ENCODE results near the gene ARMC2.
"Not testable (repeated sequence)": the region's sequence is repeated elsewhere in the genome, so short reads cannot be mapped to it uniquely, and the experiment has no call there.

The ARMC2 gene

GRCh38 chr6:108845145-108845544 lies 3.1 kb upstream of the ARMC2 start:
- no peak overlapping the region for H3K4me3 ChIP-seq (ENCODE audit: insufficient read depth, low read depth, low read length)
- H3K27ac ChIP-seq (ENCODE audit: insufficient read depth, low read depth, low read length, poor library complexity, severe bottlenecking), result no peak overlapping the region
- H3K27me3 ChIP-seq (ENCODE audit: control insufficient read depth, insufficient read depth, low read length, poor library complexity, severe bottlenecking), result no peaks in the 10 kb centered on the region
- no peaks in the 10 kb centered on the region for H3K9me3 ChIP-seq (ENCODE audit: control insufficient read depth, low read length)
- no peaks in the 10 kb centered on the region for H3K36me3 ChIP-seq (ENCODE audit: control insufficient read depth, insufficient read depth, low read length)
- no peaks in the 10 kb centered on the region for H3K4me1 ChIP-seq (ENCODE audit: control insufficient read depth, insufficient read depth, low read length)

GRCh38 chr6:108846101-108846500 lies 2.1 kb upstream of the ARMC2 start:
- no peaks in the 10 kb centered on the region for H3K27me3 ChIP-seq (ENCODE audit: control insufficient read depth, insufficient read depth, low read length, poor library complexity, severe bottlenecking)
- H3K4me3 ChIP-seq (ENCODE audit: insufficient read depth, low read depth, low read length), result no peak overlapping the region
- H3K9me3 ChIP-seq (ENCODE audit: control insufficient read depth, low read length), result no peaks in the 10 kb centered on the region
- no peak overlapping the region for H3K27ac ChIP-seq (ENCODE audit: insufficient read depth, low read depth, low read length, poor library complexity, severe bottlenecking)
- WGBS, 2 experiments, result 94 to 97% methylated on average over 5 of the region's 5 CpGs
- H3K4me1 ChIP-seq (ENCODE audit: control insufficient read depth, insufficient read depth, low read length), result no peaks in the 10 kb centered on the region
- H3K36me3 ChIP-seq (ENCODE audit: control insufficient read depth, insufficient read depth, low read length), result no peaks in the 10 kb centered on the region

- WGBS, 2 experiments, result 89 to 100% methylated on average over 1 of the region's 1 CpG
- H3K27ac ChIP-seq (ENCODE audit: insufficient read depth, low read depth, low read length, poor library complexity, severe bottlenecking), result no peak overlapping the region
- H3K27me3 ChIP-seq (ENCODE audit: control insufficient read depth, insufficient read depth, low read length, poor library complexity, severe bottlenecking), result no peaks in the 10 kb centered on the region
- H3K4me3 ChIP-seq (ENCODE audit: insufficient read depth, low read depth, low read length), result no peak overlapping the region
- no peaks in the 10 kb centered on the region for H3K4me1 ChIP-seq (ENCODE audit: control insufficient read depth, insufficient read depth, low read length)
- H3K36me3 ChIP-seq (ENCODE audit: control insufficient read depth, insufficient read depth, low read length), result no peaks in the 10 kb centered on the region
- H3K9me3 ChIP-seq (ENCODE audit: control insufficient read depth, low read length), result no peaks in the 10 kb centered on the region
Measured at GRCh38 chr6:108846628-108847027, 1.6 kb upstream of the ARMC2 start.

GRCh38 chr6:108847738-108848115 lies 495 bp upstream of the ARMC2 start:
- H3K36me3 ChIP-seq (ENCODE audit: control insufficient read depth, insufficient read depth, low read length), result no peaks in the 10 kb centered on the region
- no peaks in the 10 kb centered on the region for H3K4me1 ChIP-seq (ENCODE audit: control insufficient read depth, insufficient read depth, low read length)
- no peaks in the 10 kb centered on the region for H3K27me3 ChIP-seq (ENCODE audit: control insufficient read depth, insufficient read depth, low read length, poor library complexity, severe bottlenecking)
- peak overlapping the region; percentile 73 for H3K4me3 ChIP-seq (ENCODE audit: insufficient read depth, low read depth, low read length)
- H3K27ac ChIP-seq (ENCODE audit: insufficient read depth, low read depth, low read length, poor library complexity, severe bottlenecking), result no peak overlapping the region
- H3K9me3 ChIP-seq (ENCODE audit: control insufficient read depth, low read length), result no peaks in the 10 kb centered on the region
- WGBS, 2 experiments, result 66 to 68% methylated on average over 12 of the region's 12 CpGs

- WGBS, 2 experiments, result 87 to 90% methylated on average over 10 of the region's 10 CpGs
- peaks cover 10% of the 10 kb centered on the region for H3K36me3 ChIP-seq (ENCODE audit: control insufficient read depth, insufficient read depth, low read length)
Measured at GRCh38 chr6:108850669-108851465, 2.6 kb downstream of the ARMC2 start.

GRCh38 chr6:108851756-108852155 lies 3.5 kb downstream of the ARMC2 start:
- WGBS, 2 experiments, result 93 to 100% methylated on average over 1 of the region's 1 CpG
- no peaks in the 10 kb centered on the region for H3K9me3 ChIP-seq (ENCODE audit: control insufficient read depth, low read length)
- H3K4me3 ChIP-seq (ENCODE audit: insufficient read depth, low read depth, low read length), result no peak overlapping the region
- H3K4me1 ChIP-seq (ENCODE audit: control insufficient read depth, insufficient read depth, low read length), result no peaks in the 10 kb centered on the region
- H3K36me3 ChIP-seq (ENCODE audit: control insufficient read depth, insufficient read depth, low read length), result peaks cover 16% of the 10 kb centered on the region
- H3K27ac ChIP-seq (ENCODE audit: insufficient read depth, low read depth, low read length, poor library complexity, severe bottlenecking), result no peak overlapping the region
- no peaks in the 10 kb centered on the region for H3K27me3 ChIP-seq (ENCODE audit: control insufficient read depth, insufficient read depth, low read length, poor library complexity, severe bottlenecking)

More at GRCh38 chr6:108850669-108851465, 2.6 kb downstream of the ARMC2 start:
- no peak overlapping the region for H3K27ac ChIP-seq (ENCODE audit: insufficient read depth, low read depth, low read length, poor library complexity, severe bottlenecking)
- no peaks in the 10 kb centered on the region for H3K9me3 ChIP-seq (ENCODE audit: control insufficient read depth, low read length)
- no peaks in the 10 kb centered on the region for H3K4me1 ChIP-seq (ENCODE audit: control insufficient read depth, insufficient read depth, low read length)
- no peaks in the 10 kb centered on the region for H3K27me3 ChIP-seq (ENCODE audit: control insufficient read depth, insufficient read depth, low read length, poor library complexity, severe bottlenecking)
- no peak overlapping the region for H3K4me3 ChIP-seq (ENCODE audit: insufficient read depth, low read depth, low read length)

- Histone ChIP-seq H3K36me3 (ENCODE audit: control insufficient read depth, insufficient read depth, low read length) (peaks cover 26% of the 10 kb centered on the region), H3K4me1 (ENCODE audit: control insufficient read depth, insufficient read depth, low read length) (no peaks in the 10 kb centered on the region), H3K27me3 (ENCODE audit: control insufficient read depth, insufficient read depth, low read length, poor library complexity, severe bottlenecking) (no peaks in the 10 kb centered on the region), H3K9me3 (ENCODE audit: control insufficient read depth, low read length) (no peaks in the 10 kb centered on the region), H3K4me3 (ENCODE audit: insufficient read depth, low read depth, low read length) (no peak overlapping the region), H3K27ac (ENCODE audit: insufficient read depth, low read depth, low read length, poor library complexity, severe bottlenecking) (no peak overlapping the region)
Measured at GRCh38 chr6:108853077-108853476, 4.9 kb downstream of the ARMC2 start.

GRCh38 chr6:108862479-108863191 lies 14.4 kb downstream of the ARMC2 start:
- Histone ChIP-seq H3K4me3 (ENCODE audit: insufficient read depth, low read depth, low read length) (no peak overlapping the region), H3K9me3 (ENCODE audit: control insufficient read depth, low read length) (no peaks in the 10 kb centered on the region), H3K27me3 (ENCODE audit: control insufficient read depth, insufficient read depth, low read length, poor library complexity, severe bottlenecking) (no peaks in the 10 kb centered on the region), H3K4me1 (ENCODE audit: control insufficient read depth, insufficient read depth, low read length) (no peaks in the 10 kb centered on the region), H3K36me3 (ENCODE audit: control insufficient read depth, insufficient read depth, low read length) (peaks cover 6% of the 10 kb centered on the region), H3K27ac (ENCODE audit: insufficient read depth, low read depth, low read length, poor library complexity, severe bottlenecking) (no peak overlapping the region)
- WGBS, 2 experiments, result 90 to 91% methylated on average over 4 of the region's 4 CpGs

- not testable (repeated sequence) for H3K4me1 ChIP-seq (ENCODE audit: control insufficient read depth, insufficient read depth, low read length); H3K27ac ChIP-seq (ENCODE audit: insufficient read depth, low read depth, low read length, poor library complexity, severe bottlenecking); H3K4me3 ChIP-seq (ENCODE audit: insufficient read depth, low read depth, low read length); H3K9me3 ChIP-seq (ENCODE audit: control insufficient read depth, low read length); H3K27me3 ChIP-seq (ENCODE audit: control insufficient read depth, insufficient read depth, low read length, poor library complexity, severe bottlenecking); H3K36me3 ChIP-seq (ENCODE audit: control insufficient read depth, insufficient read depth, low read length)
- WGBS, 2 experiments, result 72 to 95% methylated on average over 2 of the region's 2 CpGs
Measured at GRCh38 chr6:108865751-108866286, 17.6 kb downstream of the ARMC2 start.

GRCh38 chr6:108866798-108867197 lies 18.6 kb downstream of the ARMC2 start:
- Histone ChIP-seq H3K36me3 (ENCODE audit: control insufficient read depth, insufficient read depth, low read length) (no peaks in the 10 kb centered on the region), H3K4me1 (ENCODE audit: control insufficient read depth, insufficient read depth, low read length) (peaks cover 8% of the 10 kb centered on the region), H3K27ac (ENCODE audit: insufficient read depth, low read depth, low read length, poor library complexity, severe bottlenecking) (no peak overlapping the region), H3K9me3 (ENCODE audit: control insufficient read depth, low read length) (no peaks in the 10 kb centered on the region), H3K4me3 (ENCODE audit: insufficient read depth, low read depth, low read length) (no peak overlapping the region), H3K27me3 (ENCODE audit: control insufficient read depth, insufficient read depth, low read length, poor library complexity, severe bottlenecking) (no peaks in the 10 kb centered on the region)
- WGBS, 2 experiments, result 95% methylated on average over 2 of the region's 3 CpGs; no CpG with 5 or more reads in 1 of the 2 experiments
